Esophagus muscularis mucosa (tissue), 4 donors: ENCODE measurements around the gene PSORS1C1. TPM values are rescaled to one million over a fixed set of nuclear protein-coding genes. Genes with fewer than 3 reads are reported as not detected.

Experiments
- DNase-seq: peaks from one replicate; pipeline ENCODE4 v3.0.0-alpha.2; 2017; ENCODE audit errors: extremely low spot score
- H3K27ac ChIP-seq, 4 donors: fragments of 200-600 bp; sonication (generic); replicated peaks in 1 of 4; 1 replicate in 3 of 4; 2 replicates in 1 of 4; pipeline ENCODE4 v1.5.1; 2016 to 2019; ENCODE audit warnings: mild to moderate bottlenecking in 1 of 4
- H3K27me3 ChIP-seq, 4 donors: fragments of 200-600 bp; sonication (generic); one replicate each; pipeline versions ENCODE4 v1.5.1 to v1.6.0; 2016 to 2019
- H3K36me3 ChIP-seq, 4 donors: fragments of 200-600 bp; sonication (generic); one replicate each; pipeline ENCODE4 v1.5.1; 2016 to 2019
- H3K4me1 ChIP-seq, 4 donors: fragments of 200-600 bp; sonication (generic); one replicate each; pipeline ENCODE4 v1.5.1; 2016 to 2019
- H3K4me3 ChIP-seq, 4 donors: fragments of 200-600 bp; sonication (generic); 1 replicate in 2 of 4; 2 replicates in 2 of 4; pipeline ENCODE4 v1.5.1; 2016 to 2019; ENCODE audit warnings: mild to moderate bottlenecking in 4 of 4, moderate library complexity in 1 of 4
- H3K9me3 ChIP-seq, 4 donors: fragments of 200-600 bp; sonication (generic); 1 replicate in 3 of 4; 2 replicates in 1 of 4; pipeline ENCODE4 v1.5.1; 2016 to 2019
- EP300 ChIP-seq: sonication (generic); formaldehyde crosslinking; IDR thresholded peaks from one replicate; pipeline ENCODE4 v1.6.1; 2017; ENCODE audit warnings: antibody characterized with exemption
- POLR2A ChIP-seq: fragments of 450-650 bp; IDR thresholded peaks from one replicate; pipeline ENCODE4 v1.6.1; 2017; ENCODE audit warnings: antibody characterized with exemption, moderate library complexity, mild to moderate bottlenecking, low read depth
- POLR2AphosphoS5 ChIP-seq, 2 donors: sonication (generic); formaldehyde crosslinking; IDR thresholded peaks; one replicate each; pipeline ENCODE4 v1.6.1; 2017; ENCODE audit warnings: antibody characterized with exemption in 2 of 2
- WGBS: methylation state at CpG from one replicate; pipeline ENCODE4 v1.1.5; 2018; 5-methylcytosine and 5-hydroxymethylcytosine counted together
- intact Hi-C: fragments of 100-400 bp; cut with DNase I; formaldehyde crosslinking; loops from one replicate; pipeline ENCODE4 v1.15.1; 2023
- total RNA-seq, 4 donors: library from RNA; depleted of rRNA; stranded (reverse); fragments of >200 nt; gene quantifications; one replicate each; pipeline versions ENCODE4 v1.1.0 to v1.2.1, GENCODE V29; 2016
- TF ChIP-seq, protein P1 (sequence below), 3 experiments: fragments of 200-600 bp in 2 of 3; fragments of 450-650 bp in 1 of 3; sonication (generic) in 2 of 3; IDR thresholded peaks; one replicate each; pipeline ENCODE4 v1.5.1; 2017 to 2019; ENCODE audit warnings: antibody characterized with exemption in 3 of 3, mild to moderate bottlenecking in 2 of 3, moderate library complexity in 1 of 3

The PSORS1C1 gene
- total RNA-seq, 4 donors from 2014 or later: 0.34 to 1.2 (median 1.1) TPM

DNA sequence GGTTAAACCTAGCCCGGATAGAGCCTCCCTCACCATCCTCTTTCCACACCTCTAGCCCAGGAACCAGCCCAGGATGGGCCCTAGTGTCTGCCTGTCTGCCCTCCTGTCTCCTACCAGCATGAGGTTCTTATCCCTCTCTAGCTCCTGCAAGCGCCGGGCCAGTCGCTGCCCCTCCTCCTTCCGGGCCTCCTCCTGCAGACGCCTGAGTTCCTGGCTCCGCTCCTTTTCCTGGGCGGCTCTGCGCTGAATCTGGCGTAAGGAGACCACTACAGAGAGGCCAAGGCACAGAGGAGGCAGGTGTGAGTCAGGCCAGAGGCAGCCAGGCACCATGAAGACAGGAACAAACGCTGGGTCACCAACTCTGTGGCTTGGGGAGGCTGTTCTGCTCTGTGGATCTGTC lies 28.5 kb downstream of the PSORS1C1 start:
- peaks cover 0 to 38% (median 23%) of the 10 kb centered on the region in 4 donors for H3K36me3 ChIP-seq
- H3K27me3 ChIP-seq: peaks cover 0 to 4% (median 0%) of the 10 kb centered on the region in 4 donors
- peak in 1 of 2 donors; percentile 33 for TF ChIP-seq POLR2AphosphoS5 (IDR thresholded peaks at IDR 0.05)
- no peak for TF ChIP-seq EP300
- peak overlapping the region in 2 of 4 donors; percentile 30 to 48 for H3K27ac ChIP-seq
- intact Hi-C loops: no loop called here
- 30% methylated on average over 2 of the region's 11 CpGs for WGBS
- no peaks in the 10 kb centered on the region for H3K9me3 ChIP-seq
- no peak for DNase-seq
- no peak overlapping the region for H3K4me3 ChIP-seq
- peaks cover 6 to 24% (median 21%) of the 10 kb centered on the region in 4 donors for H3K4me1 ChIP-seq

GRCh38 chr6:31144296-31144969 lies 29.8 kb downstream of the PSORS1C1 start:
- intact Hi-C loops: no loop called here
- Histone ChIP-seq H3K4me1 (peaks cover 6 to 21% (median 18%) of the 10 kb centered on the region in 4 donors), H3K36me3 (peaks cover 0 to 47% (median 28%) of the 10 kb centered on the region in 4 donors), H3K27me3 (no peaks in the 10 kb centered on the region), H3K27ac (no peak overlapping the region), H3K4me3 (no peak overlapping the region), H3K9me3 (no peaks in the 10 kb centered on the region)
- WGBS: 90% methylated on average over 14 of the region's 18 CpGs
- no peak for DNase-seq
- TF ChIP-seq, protein P1, sequence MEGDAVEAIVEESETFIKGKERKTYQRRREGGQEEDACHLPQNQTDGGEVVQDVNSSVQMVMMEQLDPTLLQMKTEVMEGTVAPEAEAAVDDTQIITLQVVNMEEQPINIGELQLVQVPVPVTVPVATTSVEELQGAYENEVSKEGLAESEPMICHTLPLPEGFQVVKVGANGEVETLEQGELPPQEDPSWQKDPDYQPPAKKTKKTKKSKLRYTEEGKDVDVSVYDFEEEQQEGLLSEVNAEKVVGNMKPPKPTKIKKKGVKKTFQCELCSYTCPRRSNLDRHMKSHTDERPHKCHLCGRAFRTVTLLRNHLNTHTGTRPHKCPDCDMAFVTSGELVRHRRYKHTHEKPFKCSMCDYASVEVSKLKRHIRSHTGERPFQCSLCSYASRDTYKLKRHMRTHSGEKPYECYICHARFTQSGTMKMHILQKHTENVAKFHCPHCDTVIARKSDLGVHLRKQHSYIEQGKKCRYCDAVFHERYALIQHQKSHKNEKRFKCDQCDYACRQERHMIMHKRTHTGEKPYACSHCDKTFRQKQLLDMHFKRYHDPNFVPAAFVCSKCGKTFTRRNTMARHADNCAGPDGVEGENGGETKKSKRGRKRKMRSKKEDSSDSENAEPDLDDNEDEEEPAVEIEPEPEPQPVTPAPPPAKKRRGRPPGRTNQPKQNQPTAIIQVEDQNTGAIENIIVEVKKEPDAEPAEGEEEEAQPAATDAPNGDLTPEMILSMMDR (IDR thresholded peaks at IDR 0.05): no peak
- TF ChIP-seq EP300: no peak
- no peak for TF ChIP-seq POLR2A
- no peak for TF ChIP-seq POLR2AphosphoS5 (IDR thresholded peaks at IDR 0.05)

DNA sequence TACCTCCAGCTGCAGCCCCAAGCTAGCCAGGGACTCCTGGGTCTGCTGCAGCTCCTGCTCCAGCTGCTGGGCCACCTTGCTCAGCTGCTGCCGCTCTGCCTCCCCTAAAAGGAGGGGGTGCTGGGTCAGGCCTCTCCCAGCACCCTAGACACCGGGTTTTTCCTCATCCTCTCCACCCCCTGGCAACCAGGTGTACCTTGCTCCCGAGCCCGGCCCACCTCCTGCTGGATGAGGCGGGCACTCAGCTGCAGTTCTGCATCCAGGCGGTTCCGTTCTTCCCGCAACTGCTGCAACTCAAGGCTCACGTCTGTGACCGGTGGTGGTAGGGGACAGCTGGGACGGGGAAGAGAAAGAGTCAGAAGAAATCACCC lies 30.4 kb downstream of the PSORS1C1 start:
- Histone ChIP-seq H3K9me3 (no peaks in the 10 kb centered on the region), H3K4me1 (peaks cover 6 to 17% (median 14%) of the 10 kb centered on the region in 4 donors), H3K27me3 (no peaks in the 10 kb centered on the region), H3K27ac (no peak overlapping the region), H3K4me3 (no peak overlapping the region), H3K36me3 (peaks cover 0 to 52% (median 33%) of the 10 kb centered on the region in 4 donors)
- no peak for DNase-seq
- intact Hi-C loops: no loop called here
- no peak for TF ChIP-seq POLR2AphosphoS5 (IDR thresholded peaks at IDR 0.05)
- TF ChIP-seq, protein P1 (IDR thresholded peaks at IDR 0.05): no peak
- TF ChIP-seq POLR2A: no peak
- no peak for TF ChIP-seq EP300
- WGBS: 86% methylated on average over 11 of the region's 11 CpGs

DNA sequence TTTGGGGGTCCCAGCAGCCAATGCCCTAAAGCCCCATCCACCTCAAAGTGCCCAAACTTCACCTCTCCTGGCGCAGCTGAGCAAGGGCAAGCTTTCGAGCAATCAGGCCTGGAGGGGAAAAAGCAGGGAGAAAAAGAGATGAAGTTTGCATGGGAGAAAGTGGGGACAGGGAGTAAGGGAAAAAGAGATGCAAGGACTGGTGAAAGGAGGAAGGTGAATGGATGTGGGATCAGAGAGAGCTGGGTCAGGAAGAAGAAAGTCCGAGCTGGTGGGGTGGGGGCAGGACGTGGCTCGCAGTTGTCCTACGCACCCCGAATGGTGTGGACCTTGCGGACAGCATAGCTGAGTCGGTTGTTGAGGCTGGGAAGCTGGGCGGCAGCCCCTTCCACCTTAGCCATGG lies 30.8 kb downstream of the PSORS1C1 start:
- no peak for DNase-seq
- TF ChIP-seq, protein P1 (IDR thresholded peaks at IDR 0.05): no peak
- no peak for TF ChIP-seq POLR2AphosphoS5 (IDR thresholded peaks at IDR 0.05)
- TF ChIP-seq EP300: no peak
- no peak for TF ChIP-seq POLR2A
- H3K36me3 ChIP-seq: peaks cover 0 to 56% (median 37%) of the 10 kb centered on the region in 4 donors
- H3K27ac ChIP-seq: no peak overlapping the region
- no peak overlapping the region for H3K4me3 ChIP-seq
- no peaks in the 10 kb centered on the region for H3K9me3 ChIP-seq
- WGBS: 91% methylated on average over 10 of the region's 10 CpGs
- no peaks in the 10 kb centered on the region for H3K27me3 ChIP-seq
- peaks cover 6 to 17% (median 13%) of the 10 kb centered on the region in 4 donors for H3K4me1 ChIP-seq
- intact Hi-C loops: no loop called here

GRCh38 chr6:31149827-31150447 lies 35.3 kb downstream of the PSORS1C1 start:
- Histone ChIP-seq H3K36me3 (peaks cover 4 to 61% (median 46%) of the 10 kb centered on the region in 4 donors), H3K4me3 (no peak overlapping the region), H3K27ac (no peak overlapping the region), H3K4me1 (no peaks in the 10 kb centered on the region), H3K27me3 (no peaks in the 10 kb centered on the region), H3K9me3 (no peaks in the 10 kb centered on the region)
- DNase-seq: no peak
- no peak for TF ChIP-seq POLR2A
- TF ChIP-seq, protein P1 (IDR thresholded peaks at IDR 0.05): no peak
- no peak for TF ChIP-seq POLR2AphosphoS5 (IDR thresholded peaks at IDR 0.05)
- no peak for TF ChIP-seq EP300
- intact Hi-C loops: no loop called here
- WGBS: 94% methylated on average over 6 of the region's 6 CpGs
